Motor neuron (in vitro differentiated cells): ENCODE data around the gene COL8A2. TPM values are rescaled to one million over a fixed set of nuclear protein-coding genes. Genes with fewer than 3 reads are reported as not detected.
A peak's percentile ranks its signal among the peaks of the same experiment; 100 is the strongest.

Experiments used
- ATAC-seq, 8 experiments: fragments of 200-7000 bp; cut with Tn5 transposase; replicated peaks in 6 of 8; 2 replicates each; pipeline ENCODE4 v1.8.0; 2021; ENCODE audit warnings: mild to moderate bottlenecking in 8 of 8, moderate library complexity in 8 of 8
- H3K27ac ChIP-seq, 2 donors: fragments of 250-450 bp; sonication (Bioruptor Pico); 2 replicates each; pipeline ENCODE4 v1.9.0; 2021; ENCODE audit warnings: antibody characterized with exemption in 2 of 2, mild to moderate bottlenecking in 2 of 2, moderate library complexity in 1 of 2
- H3K4me1 ChIP-seq, 2 donors: fragments of 250-450 bp; sonication (Bioruptor Pico); replicated peaks in 1 of 2; 2 replicates each; pipeline ENCODE4 v1.6.1; 2021; ENCODE audit warnings: antibody characterized with exemption in 2 of 2, mild to moderate bottlenecking in 2 of 2, moderate library complexity in 1 of 2
- H3K4me3 ChIP-seq, 5 donors: fragments of 250-450 bp; sonication (Bioruptor Pico); 2 replicates each; pipeline ENCODE4 v1.9.0; 2021; ENCODE audit warnings: antibody characterized with exemption in 5 of 5, mild to moderate bottlenecking in 5 of 5, moderate library complexity in 4 of 5
- whole genome bisulfite sequencing, 10 experiments: fragments of 450-650 bp; shearing (Covaris generic); methylation state at CpG; one replicate each; pipeline ENCODE4 v1.0.0; 2022; 5-methylcytosine and 5-hydroxymethylcytosine counted together
- in situ Hi-C, 9 experiments: fragments of 400-800 bp; cut with MboI; loops; one replicate each; pipeline ENCODE4 v1.15.0; 2021; ENCODE audit warnings: low sequenced_read_pairs in 9 of 9, low pct_unique_long_range_greater_than_20kb in 2 of 9; ENCODE audit not compliant: unreplicated experiment in 9 of 9
- total RNA-seq, 8 experiments: library from RNA; unstranded; fragments of 300-600 nt; gene quantifications; 2 replicates each; pipeline versions ENCODE4 v1.2.3 to v1.2.4, GENCODE V29; 2022

COL8A2 gene
- total RNA-seq, 8 experiments from 2014 or later = 0.31 to 12.3 (median 0.61) TPM

DNA sequence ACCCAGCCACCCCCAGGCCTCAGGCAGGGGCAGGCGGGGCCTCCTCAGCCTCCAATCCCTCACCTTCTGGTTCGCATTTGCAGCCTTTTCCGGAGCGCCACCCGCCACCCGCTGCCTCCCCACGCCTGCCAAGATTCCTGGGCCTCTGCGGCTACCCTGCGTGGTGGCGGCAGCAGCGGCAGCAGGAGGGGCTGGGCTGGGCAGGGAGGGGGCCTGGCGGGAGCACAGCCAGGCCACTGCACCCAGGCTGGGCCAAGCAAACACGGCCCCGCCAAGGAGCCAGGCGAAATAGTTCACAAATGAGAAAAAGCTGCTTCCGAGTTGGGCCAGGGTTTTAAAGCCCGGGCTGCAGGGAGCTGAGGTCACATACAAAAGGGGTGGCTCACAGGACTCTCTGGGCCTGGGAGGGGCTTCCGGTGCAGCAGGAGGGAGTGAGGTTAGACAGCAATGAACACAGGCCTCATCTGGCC lies 9.8 kb downstream of the COL8A2 start:
- in situ Hi-C loops = loop anchor here in 3 of 9 experiments (25.0 kb wide), 2 partner anchors 172 to 297 kb away; no protein-coding TSS in a partner anchor
- H3K4me1 ChIP-seq = peaks cover 0 to 6% of the 10 kb centered on the region in 2 donors
- H3K4me3 ChIP-seq = no peak overlapping the region
- 50 to 70% (median 55%) methylated on average over 2 to 12 of the region's 18 CpGs; no CpG with 5 or more reads in 7 of the 10 experiments for WGBS, 10 experiments
- ATAC-seq = peak; percentile 55 to 85 (median 74)
- no peak overlapping the region for H3K27ac ChIP-seq

DNA sequence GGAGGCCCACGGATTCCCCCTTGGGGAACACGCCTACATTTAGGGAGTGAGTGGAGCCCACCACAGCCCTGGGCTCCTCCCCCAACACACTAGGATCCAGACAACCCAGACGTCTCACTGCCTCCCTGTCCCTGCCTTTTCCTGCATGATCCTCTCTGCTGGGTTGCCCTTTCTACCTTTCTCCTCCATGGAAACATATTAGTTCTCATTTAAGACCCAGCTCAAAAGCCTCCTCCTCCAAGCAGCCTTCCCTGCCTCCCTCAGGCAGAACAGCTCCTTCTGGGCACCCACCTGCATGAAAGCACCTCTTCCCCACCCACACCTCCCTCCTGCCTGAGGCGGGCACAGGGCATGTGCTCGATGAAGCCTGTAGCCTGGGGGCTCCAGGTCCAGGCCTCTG lies 10.7 kb downstream of the COL8A2 start:
- Histone ChIP-seq H3K4me1 (peaks cover 0 to 6% of the 10 kb centered on the region in 2 donors), H3K4me3 (no peak overlapping the region), H3K27ac (no peak overlapping the region)
- no peak for ATAC-seq
- 50 to 100% (median 68%) methylated on average over 1 to 3 of the region's 5 CpGs; no CpG with 5 or more reads in 4 of the 10 experiments for WGBS, 10 experiments
- in situ Hi-C loops = loop anchor here in 3 of 9 experiments (25.0 kb wide), 2 partner anchors 173 to 298 kb away; no protein-coding TSS in a partner anchor

DNA sequence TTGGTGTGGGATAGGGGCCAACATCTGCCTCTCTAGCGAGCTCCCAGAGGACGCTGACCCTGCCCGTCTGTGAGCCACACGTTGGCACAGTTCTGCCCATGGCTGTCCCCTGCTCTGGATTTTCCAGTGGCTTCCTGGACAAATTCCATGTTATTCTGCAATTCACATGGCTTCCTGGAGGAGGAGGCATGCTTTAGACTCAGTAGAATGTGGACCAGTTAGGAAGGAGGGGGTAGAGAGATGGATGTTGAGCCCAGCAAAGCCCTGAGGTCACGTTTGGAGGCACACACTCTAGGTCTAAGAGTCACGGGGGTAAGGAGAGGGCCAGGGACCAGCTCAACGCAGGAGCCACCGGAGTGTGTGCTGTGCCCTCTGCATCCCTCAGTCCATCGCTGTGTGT lies 12.2 kb downstream of the COL8A2 start:
- ATAC-seq = no peak
- H3K4me1 ChIP-seq = peaks cover 0 to 6% of the 10 kb centered on the region in 2 donors
- H3K27ac ChIP-seq = no peak overlapping the region
- H3K4me3 ChIP-seq = no peak overlapping the region
- in situ Hi-C loops = loop anchor here in 3 of 9 experiments (25.0 kb wide), 2 partner anchors 174 to 299 kb away; no protein-coding TSS in a partner anchor
- WGBS, 10 experiments = 50 to 93% (median 83%) methylated on average over 2 to 9 of the region's 9 CpGs; no CpG with 5 or more reads in 2 of the 10 experiments

DNA sequence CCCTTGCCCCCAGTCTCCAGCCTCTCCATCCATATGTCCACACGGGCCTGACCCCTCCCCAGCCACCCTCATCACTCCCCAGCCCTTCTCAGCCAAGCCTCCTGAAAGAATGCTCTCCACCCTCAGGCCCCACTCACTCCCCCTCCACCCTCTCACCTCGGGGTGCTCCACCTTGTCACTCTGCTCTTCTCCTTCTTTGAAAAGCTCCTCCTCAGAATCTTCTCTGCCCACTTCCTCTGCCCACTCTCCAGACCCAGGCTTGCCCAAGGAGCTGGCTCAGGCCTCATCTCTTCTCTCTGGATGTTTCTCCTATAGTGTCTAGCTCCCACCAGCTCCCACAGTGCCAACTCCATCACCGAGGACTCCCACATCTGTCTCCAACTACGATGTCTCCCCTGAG lies 13.9 kb downstream of the COL8A2 start:
- no peaks in the 10 kb centered on the region for H3K4me1 ChIP-seq
- in situ Hi-C loops = loop anchor here in 3 of 9 experiments (25.0 kb wide), 2 partner anchors 176 to 301 kb away; no protein-coding TSS in a partner anchor
- no peak for ATAC-seq
- WGBS, 10 experiments = 0 to 100% (median 80%) methylated on average over 1 to 2 of the region's 4 CpGs; no CpG with 5 or more reads in 5 of the 10 experiments
- no peak overlapping the region for H3K27ac ChIP-seq
- H3K4me3 ChIP-seq = no peak overlapping the region

DNA sequence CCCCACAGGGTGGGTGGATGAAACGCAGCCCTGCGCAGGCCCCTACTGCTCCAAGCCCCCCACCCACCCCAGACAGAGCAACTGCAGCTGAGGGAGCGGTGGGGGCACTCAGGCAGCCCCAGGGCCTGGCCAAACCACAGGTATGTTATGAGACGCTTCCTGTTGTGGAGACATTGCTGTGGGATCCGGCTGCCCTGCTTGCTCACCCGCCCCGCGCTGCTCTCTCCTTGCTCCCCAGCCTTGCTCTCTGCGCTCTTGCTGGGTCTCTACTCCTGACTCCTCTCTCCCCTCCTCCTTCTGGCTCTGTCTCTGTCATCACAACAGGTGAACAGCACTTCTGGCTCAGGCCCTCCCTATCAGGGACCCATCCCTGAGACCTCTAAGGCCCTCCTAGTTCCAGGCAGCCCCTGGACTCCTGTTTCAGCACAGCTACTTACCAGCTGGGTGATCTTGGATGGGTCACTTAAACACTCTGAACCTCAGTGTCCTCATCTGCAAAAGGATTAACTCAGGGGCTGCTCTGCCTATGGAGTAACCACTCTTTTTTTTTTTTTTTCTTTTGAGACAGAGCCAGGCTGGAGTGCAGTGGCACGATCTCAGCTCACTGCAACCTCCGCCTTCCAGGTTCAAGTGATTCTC lies 15.9 kb downstream of the COL8A2 start:
- H3K4me3 ChIP-seq = no peak overlapping the region
- no peaks in the 10 kb centered on the region for H3K4me1 ChIP-seq
- no peak overlapping the region for H3K27ac ChIP-seq
- WGBS, 10 experiments = 40 to 92% (median 88%) methylated on average over 1 to 8 of the region's 11 CpGs; no CpG with 5 or more reads in 6 of the 10 experiments
- peak in 5 of 8 experiments; percentile 18 to 37 (median 25) for ATAC-seq
- in situ Hi-C loops = loop anchor here in 4 of 9 experiments (10.0 to 25.0 kb wide), 3 partner anchors 76 to 303 kb away; no protein-coding TSS in a partner anchor

DNA sequence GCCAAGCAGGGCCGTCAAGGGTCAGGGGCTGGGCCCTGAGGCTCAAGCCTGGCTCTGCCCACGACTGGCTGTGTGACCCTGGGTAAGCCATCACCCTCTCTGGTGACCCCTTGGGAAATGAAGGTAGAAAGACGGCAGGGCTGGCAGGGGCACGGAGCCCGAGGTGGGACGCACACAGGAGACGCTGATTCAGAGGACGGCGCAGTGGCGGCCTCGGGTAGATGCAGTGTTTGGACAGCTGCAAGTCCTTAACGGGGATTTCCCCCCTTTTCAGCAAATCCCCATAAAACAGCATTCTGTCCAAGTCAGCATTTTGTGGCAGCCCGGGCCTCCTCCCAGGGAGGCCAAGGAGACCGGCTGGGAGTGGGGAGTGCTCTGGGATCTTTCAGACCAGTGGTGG lies 16.7 kb downstream of the COL8A2 start:
- Histone ChIP-seq H3K27ac (no peak overlapping the region), H3K4me1 (no peaks in the 10 kb centered on the region), H3K4me3 (no peak overlapping the region)
- 17 to 85% (median 74%) methylated on average over 1 to 12 of the region's 14 CpGs; no CpG with 5 or more reads in 4 of the 10 experiments for WGBS, 10 experiments
- in situ Hi-C loops = loop anchor here in 4 of 9 experiments (10.0 to 25.0 kb wide), 3 partner anchors 76 to 304 kb away; no protein-coding TSS in a partner anchor
- ATAC-seq = no peak

DNA sequence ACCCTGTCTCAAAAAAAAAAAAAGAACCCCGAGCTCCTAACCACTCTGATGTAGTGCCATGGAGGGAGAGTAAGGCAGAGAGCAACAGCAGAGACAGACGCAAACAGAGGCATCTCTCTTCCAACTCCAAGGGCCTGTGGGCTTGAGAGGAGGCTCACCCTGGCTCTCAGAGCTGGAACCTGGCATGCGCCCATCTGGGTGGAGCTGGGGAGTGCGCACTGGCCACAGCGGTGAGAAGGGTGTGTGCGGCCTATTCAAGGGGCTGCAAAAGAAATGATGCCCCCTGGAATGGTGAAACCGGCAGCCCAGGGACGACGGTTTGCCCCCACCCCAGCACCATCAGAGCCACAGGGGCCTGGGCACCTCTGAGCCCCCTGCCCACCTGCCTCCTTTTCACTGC lies 17.6 kb downstream of the COL8A2 start:
- Histone ChIP-seq H3K27ac (no peak overlapping the region), H3K4me3 (no peak overlapping the region), H3K4me1 (no peaks in the 10 kb centered on the region)
- peak in 2 of 8 experiments; percentile 28 to 37 for ATAC-seq
- 24 to 100% (median 76%) methylated on average over 1 to 4 of the region's 9 CpGs; no CpG with 5 or more reads in 1 of the 10 experiments for WGBS, 10 experiments
- in situ Hi-C loops = loop anchor here in 4 of 9 experiments (10.0 to 25.0 kb wide), 3 partner anchors 77 to 305 kb away; no protein-coding TSS in a partner anchor

DNA sequence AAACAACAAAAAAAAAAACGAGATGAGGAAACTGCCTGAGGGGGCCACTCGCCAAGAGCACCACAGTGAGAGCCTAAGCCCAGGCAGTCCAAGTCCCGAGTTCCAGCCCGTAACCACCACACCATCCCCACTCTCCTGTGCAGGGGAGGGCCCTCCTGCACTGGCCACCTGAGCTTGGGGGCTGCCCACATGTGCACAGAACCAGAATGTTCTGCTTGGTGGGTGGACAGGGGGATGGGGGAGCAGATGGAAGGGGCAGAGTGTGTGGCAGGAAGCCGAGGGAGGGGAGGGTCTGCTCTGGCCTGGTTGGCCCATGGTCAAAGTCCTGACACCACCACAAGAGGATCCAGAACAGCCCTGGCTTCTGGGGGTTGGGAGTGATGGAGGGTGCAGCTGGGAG lies 18.8 kb downstream of the COL8A2 start:
- Histone ChIP-seq H3K4me1 (no peaks in the 10 kb centered on the region), H3K4me3 (no peak overlapping the region), H3K27ac (no peak overlapping the region)
- in situ Hi-C loops = loop anchor here in 4 of 9 experiments (10.0 to 25.0 kb wide), 3 partner anchors 79 to 306 kb away; no protein-coding TSS in a partner anchor
- ATAC-seq = peak in 1 of 8 experiments; percentile 16
- WGBS, 10 experiments = 10 to 80% methylated on average over 2 of the region's 5 CpGs; no CpG with 5 or more reads in 8 of the 10 experiments

DNA sequence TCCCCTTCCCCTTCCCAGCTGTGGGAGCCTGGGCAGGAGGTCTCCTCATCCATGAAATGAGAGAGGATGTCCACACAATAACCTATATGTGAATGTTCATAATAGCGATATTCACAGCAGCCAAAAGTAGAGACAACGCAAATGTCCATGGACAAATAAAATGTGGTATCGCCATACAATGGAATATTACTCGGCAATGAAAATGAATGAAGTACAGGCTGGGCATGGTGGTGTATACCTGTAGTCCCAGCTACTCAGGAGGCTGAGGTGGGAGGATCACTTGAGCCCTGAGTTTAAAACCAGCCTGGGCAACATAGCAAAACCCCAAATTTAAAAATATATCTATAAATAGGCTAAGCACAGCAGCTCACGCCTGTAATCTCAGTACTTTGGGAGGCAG lies 23.5 kb downstream of the COL8A2 start:
- H3K4me1 ChIP-seq = peaks cover 0 to 5% of the 10 kb centered on the region in 2 donors
- WGBS, 10 experiments = 83 to 100% (median 100%) methylated on average over 1 to 5 of the region's 5 CpGs; no CpG with 5 or more reads in 2 of the 10 experiments
- no peak for ATAC-seq
- in situ Hi-C loops = loop anchor here in 4 of 9 experiments (10.0 to 25.0 kb wide), 3 partner anchors 83 to 311 kb away; no protein-coding TSS in a partner anchor
- no peak overlapping the region for H3K27ac ChIP-seq
- H3K4me3 ChIP-seq = no peak overlapping the region

DNA sequence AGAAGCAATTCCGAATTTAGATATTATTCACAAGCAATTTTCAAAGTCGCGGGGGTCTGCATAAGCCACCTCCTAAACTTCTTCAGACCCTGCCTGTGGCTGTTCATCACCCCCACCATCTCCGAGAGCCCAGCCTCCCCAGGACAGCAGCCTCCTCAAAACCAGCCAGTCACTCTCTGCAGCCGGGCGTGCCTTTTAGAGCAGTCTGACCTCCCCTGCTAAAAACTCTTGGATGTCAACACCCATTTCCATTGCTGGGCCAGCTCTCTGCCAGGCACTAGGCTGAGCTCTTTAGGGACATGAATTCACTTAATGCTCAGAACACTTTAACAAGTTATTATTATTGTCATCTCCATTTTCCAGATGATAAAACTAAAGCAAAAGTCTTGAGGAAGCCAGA lies 24.6 kb downstream of the COL8A2 start:
- Histone ChIP-seq H3K27ac (no peak overlapping the region), H3K4me3 (no peak overlapping the region), H3K4me1 (peaks cover 0 to 5% of the 10 kb centered on the region in 2 donors)
- WGBS, 10 experiments = 25 to 100% (median 77%) methylated on average over 2 to 6 of the region's 6 CpGs; no CpG with 5 or more reads in 2 of the 10 experiments
- in situ Hi-C loops = loop anchor here in 4 of 9 experiments (10.0 to 25.0 kb wide), 3 partner anchors 84 to 312 kb away; no protein-coding TSS in a partner anchor
- peak in 2 of 8 experiments; percentile 53 to 59 for ATAC-seq

DNA sequence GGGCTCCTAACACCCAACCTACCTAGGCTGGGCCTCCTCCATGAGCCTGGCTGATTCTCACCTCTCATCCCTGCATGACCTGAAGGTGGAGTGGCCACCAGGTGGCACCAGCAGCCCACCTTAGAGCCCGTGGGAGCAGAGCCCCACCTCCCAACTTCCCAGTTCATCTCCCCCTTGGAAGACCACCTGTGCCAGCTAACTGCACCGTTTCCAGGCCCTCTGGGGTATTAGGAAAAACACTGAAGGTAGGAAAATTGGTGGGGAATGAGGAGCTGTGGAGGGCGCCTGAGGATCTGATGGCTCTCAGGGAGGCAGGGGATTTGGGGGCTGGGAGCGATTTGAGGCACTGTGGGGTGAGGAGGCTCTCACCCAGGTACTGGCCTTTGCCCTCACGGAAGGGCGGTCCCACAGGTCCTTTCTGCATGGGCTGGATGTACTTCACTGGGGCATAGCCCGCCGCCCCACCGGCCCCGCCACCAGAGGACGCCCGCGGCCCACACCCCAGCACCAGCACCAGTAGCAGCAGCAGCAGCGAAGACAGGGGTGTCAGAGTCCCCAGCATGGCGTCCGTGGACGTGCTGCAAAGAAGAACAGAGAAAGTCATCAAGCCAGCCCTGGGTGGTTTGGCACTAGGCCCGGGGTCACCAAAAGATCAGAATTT lies 25.2 kb downstream of the COL8A2 start:
- 0 to 80% (median 52%) methylated on average over 1 to 10 of the region's 18 CpGs; no CpG with 5 or more reads in 5 of the 10 experiments for WGBS, 10 experiments
- ATAC-seq = peak; percentile 68 to 91 (median 76)
- Histone ChIP-seq H3K4me1 (peaks cover 0 to 5% of the 10 kb centered on the region in 2 donors), H3K4me3 (no peak overlapping the region), H3K27ac (no peak overlapping the region)
- in situ Hi-C loops = loop anchor here in 5 of 9 experiments (10.0 to 25.0 kb wide), 4 partner anchors 85 to 325 kb away; no protein-coding TSS in a partner anchor

DNA sequence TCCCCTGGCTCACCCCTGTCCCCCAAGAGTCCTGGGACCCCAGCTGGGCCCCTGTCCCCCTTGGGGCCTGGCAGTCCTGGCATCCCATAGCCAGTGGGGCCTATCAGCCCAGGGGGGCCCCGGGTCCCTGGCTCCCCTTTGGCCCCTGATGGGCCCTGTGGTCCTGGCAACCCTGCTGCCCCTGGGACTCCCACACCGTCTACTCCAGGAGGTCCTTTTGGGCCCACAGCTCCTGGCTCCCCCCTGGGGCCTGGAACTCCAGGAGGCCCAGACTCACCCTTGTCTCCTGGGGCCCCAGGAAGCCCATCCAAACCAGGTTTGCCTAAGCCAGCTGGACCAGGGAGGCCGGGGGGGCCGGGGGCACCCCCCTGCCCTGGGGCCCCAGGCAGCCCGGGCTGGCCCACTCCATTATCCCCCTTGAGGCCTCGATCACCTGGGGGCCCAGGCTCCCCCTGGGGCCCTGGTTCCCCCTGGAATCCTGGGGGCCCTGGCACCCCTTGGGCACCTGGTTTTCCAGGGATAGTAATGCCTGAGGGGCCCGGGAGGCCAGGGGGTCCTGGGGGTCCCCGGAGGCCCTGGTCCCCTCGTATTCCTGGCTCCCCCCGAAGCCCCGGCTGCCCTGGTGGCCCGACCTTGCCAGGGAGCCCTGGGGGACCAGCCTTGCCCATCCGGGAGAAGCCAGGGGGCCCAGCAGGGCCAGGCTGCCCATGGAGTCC lies 26.2 kb downstream of the COL8A2 start:
- no CpG with 5 or more reads among the region's 13 CpGs for WGBS, 10 experiments
- H3K27ac ChIP-seq = no peak overlapping the region
- H3K4me1 ChIP-seq = peaks cover 0 to 5% of the 10 kb centered on the region in 2 donors
- H3K4me3 ChIP-seq = no peak overlapping the region
- in situ Hi-C loops = loop anchor here in 1 of 9 experiments (10.0 kb wide), 1 partner anchor 326 kb away; no protein-coding TSS in a partner anchor
- peak in 3 of 8 experiments; percentile 2 to 11 (median 7) for ATAC-seq
